Gastroesophageal sphincter (tissue), 4 donors: Measurements from ENCODE around the gene ZFAND2A. TPM values are rescaled to one million over a fixed set of nuclear protein-coding genes. Genes with fewer than 3 reads are reported as not detected.

Source experiments
- ATAC-seq: fragments of 150-250 bp; one replicate; pipeline ENCODE4 v1.9.1; 2016; ENCODE audit warnings: mild to moderate bottlenecking, moderate library complexity
- H3K27ac ChIP-seq, 4 donors: fragments of 200-600 bp; sonication (generic) in 3 of 4; 1 replicate in 3 of 4; 2 replicates in 1 of 4; pipeline ENCODE4 v1.5.1; 2016 to 2019
- H3K27me3 ChIP-seq: fragments of 200-600 bp; sonication (generic); one replicate; pipeline ENCODE4 v1.5.1; 2019
- H3K36me3 ChIP-seq, 2 donors: fragments of 200-600 bp; sonication (generic); one replicate each; pipeline ENCODE4 v1.5.1; 2019; ENCODE audit warnings: control low read depth in 1 of 2
- H3K4me1 ChIP-seq, 3 donors: fragments of 200-600 bp; sonication (generic); 1 replicate in 2 of 3; 2 replicates in 1 of 3; pipeline ENCODE4 v1.5.1; 2016 to 2019; ENCODE audit warnings: control low read depth in 2 of 3
- H3K4me3 ChIP-seq, 2 donors: fragments of 200-600 bp; sonication (generic); one replicate each; pipeline ENCODE4 v1.5.1; 2019; ENCODE audit warnings: mild to moderate bottlenecking in 1 of 2, moderate library complexity in 1 of 2
- H3K9me3 ChIP-seq, 3 donors: fragments of 200-600 bp; sonication (generic); one replicate each; pipeline ENCODE4 v1.5.1; 2017 to 2019; ENCODE audit warnings: control low read depth in 2 of 3
- EP300 ChIP-seq: sonication (generic); formaldehyde crosslinking; IDR thresholded peaks from one replicate; pipeline ENCODE4 v1.6.1; 2017; ENCODE audit warnings: antibody characterized with exemption, mild to moderate bottlenecking
- POLR2A ChIP-seq, 2 donors: fragments of 450-650 bp; IDR thresholded peaks; one replicate each; pipeline ENCODE4 v1.6.1; 2017; ENCODE audit warnings: antibody characterized with exemption in 2 of 2, mild to moderate bottlenecking in 2 of 2, moderate library complexity in 1 of 2
- POLR2AphosphoS5 ChIP-seq: sonication (generic); formaldehyde crosslinking; IDR thresholded peaks from one replicate; pipeline ENCODE4 v1.6.1; 2017; ENCODE audit warnings: antibody characterized with exemption
- WGBS, 2 donors: methylation state at CpG; one replicate each; pipeline ENCODE4 v1.1.5; 2018; ENCODE audit warnings: low coverage in 1 of 2; 5-methylcytosine and 5-hydroxymethylcytosine counted together
- total RNA-seq, 4 donors: library from RNA; depleted of rRNA; stranded (reverse); fragments of >200 nt; gene quantifications; one replicate each; pipeline ENCODE4 v1.1.0, GENCODE V29; 2016
- TF ChIP-seq, protein P1 (sequence below), 4 experiments: fragments of 200-600 bp in 2 of 4; fragments of 450-650 bp in 2 of 4; sonication (generic) in 1 of 4; IDR thresholded peaks; one replicate each; pipeline ENCODE4 v1.5.1; 2017 to 2019; ENCODE audit warnings: antibody characterized with exemption in 4 of 4, mild to moderate bottlenecking in 2 of 4, moderate library complexity in 2 of 4

Gene ZFAND2A
- total RNA-seq, 4 donors from 2014 or later: 19.1 to 28.0 (median 24.0) TPM

DNA sequence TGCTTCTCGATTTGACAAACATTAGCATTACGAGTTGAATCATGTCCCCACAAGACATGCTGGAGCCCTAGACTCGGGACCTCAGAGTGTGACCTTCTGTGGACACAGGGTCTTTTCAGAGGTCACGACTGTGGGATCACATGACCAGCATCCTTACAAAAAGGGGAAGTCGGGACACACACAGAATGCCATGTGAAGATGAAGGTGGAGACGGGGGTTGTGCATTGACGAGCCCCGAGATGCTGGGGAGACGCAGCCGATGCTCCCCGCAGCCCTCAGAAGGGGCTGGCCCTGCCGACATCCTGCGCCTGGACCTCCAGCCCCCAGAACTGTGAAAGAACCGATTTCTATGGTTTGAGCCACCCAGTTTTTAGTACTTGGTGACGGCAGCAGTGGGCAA lies 7.5 kb downstream of the ZFAND2A start:
- Histone ChIP-seq H3K4me1 (no peaks in the 10 kb centered on the region), H3K9me3 (no peaks in the 10 kb centered on the region), H3K27ac (no peak overlapping the region), H3K36me3 (peaks cover 0 to 82% of the 10 kb centered on the region in 2 donors), H3K27me3 (no peaks in the 10 kb centered on the region), H3K4me3 (no peak overlapping the region)
- no peak for ATAC-seq
- TF ChIP-seq POLR2AphosphoS5 (no peak), POLR2A (IDR thresholded peaks at IDR 0.05) (no peak), EP300 (no peak)
- TF ChIP-seq, protein P1, sequence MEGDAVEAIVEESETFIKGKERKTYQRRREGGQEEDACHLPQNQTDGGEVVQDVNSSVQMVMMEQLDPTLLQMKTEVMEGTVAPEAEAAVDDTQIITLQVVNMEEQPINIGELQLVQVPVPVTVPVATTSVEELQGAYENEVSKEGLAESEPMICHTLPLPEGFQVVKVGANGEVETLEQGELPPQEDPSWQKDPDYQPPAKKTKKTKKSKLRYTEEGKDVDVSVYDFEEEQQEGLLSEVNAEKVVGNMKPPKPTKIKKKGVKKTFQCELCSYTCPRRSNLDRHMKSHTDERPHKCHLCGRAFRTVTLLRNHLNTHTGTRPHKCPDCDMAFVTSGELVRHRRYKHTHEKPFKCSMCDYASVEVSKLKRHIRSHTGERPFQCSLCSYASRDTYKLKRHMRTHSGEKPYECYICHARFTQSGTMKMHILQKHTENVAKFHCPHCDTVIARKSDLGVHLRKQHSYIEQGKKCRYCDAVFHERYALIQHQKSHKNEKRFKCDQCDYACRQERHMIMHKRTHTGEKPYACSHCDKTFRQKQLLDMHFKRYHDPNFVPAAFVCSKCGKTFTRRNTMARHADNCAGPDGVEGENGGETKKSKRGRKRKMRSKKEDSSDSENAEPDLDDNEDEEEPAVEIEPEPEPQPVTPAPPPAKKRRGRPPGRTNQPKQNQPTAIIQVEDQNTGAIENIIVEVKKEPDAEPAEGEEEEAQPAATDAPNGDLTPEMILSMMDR (IDR thresholded peaks at IDR 0.05): no peak
- 92 to 100% methylated on average over 3 to 9 of the region's 15 CpGs for WGBS, 2 donors

DNA sequence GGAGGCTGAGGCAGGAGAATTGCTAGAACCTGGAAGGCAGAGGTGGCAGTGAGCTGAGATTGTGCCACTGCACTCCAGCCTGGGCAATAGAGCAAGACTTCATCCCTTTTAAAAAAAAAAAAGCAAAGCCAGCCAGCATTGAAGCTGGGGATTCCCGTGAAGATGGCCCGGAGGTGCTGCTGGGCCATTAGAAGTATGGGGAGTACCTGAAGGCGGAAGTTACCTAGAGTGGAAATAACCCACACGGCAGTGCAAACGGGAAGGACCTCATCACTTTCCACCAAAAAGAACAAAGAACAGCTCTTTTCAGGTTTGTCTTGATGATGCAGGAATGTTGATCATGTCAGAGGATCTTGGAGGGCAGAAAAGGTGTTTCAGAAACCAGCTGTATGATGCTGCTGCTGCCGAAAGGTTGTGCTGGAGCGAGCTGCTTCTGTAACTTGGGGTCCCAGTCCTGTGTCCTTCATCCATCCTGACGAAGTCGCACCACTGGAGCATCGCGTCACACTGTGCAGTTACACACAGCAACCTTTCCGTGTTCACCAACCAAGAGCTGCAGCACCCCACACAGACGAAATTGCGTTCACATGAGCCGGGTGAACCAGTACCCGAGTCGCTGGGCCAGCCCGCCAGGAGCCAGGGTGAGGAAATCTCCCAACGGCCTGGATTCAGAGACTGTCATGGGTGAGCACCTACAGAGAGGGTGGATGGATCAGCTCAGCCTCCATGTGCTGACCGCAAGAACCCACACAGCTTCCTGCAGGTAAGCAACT lies 8.2 kb downstream of the ZFAND2A start:
- Histone ChIP-seq H3K9me3 (no peaks in the 10 kb centered on the region), H3K4me1 (no peaks in the 10 kb centered on the region), H3K27ac (no peak overlapping the region), H3K27me3 (no peaks in the 10 kb centered on the region), H3K4me3 (no peak overlapping the region), H3K36me3 (peaks cover 0 to 75% of the 10 kb centered on the region in 2 donors)
- no peak for ATAC-seq
- TF ChIP-seq, protein P1 (IDR thresholded peaks at IDR 0.05): no peak
- TF ChIP-seq POLR2AphosphoS5 (no peak), EP300 (no peak), POLR2A (IDR thresholded peaks at IDR 0.05) (no peak)
- WGBS, 2 donors: 91% methylated on average over 12 of the region's 20 CpGs; no CpG with 5 or more reads in 1 of the 2 donors

DNA sequence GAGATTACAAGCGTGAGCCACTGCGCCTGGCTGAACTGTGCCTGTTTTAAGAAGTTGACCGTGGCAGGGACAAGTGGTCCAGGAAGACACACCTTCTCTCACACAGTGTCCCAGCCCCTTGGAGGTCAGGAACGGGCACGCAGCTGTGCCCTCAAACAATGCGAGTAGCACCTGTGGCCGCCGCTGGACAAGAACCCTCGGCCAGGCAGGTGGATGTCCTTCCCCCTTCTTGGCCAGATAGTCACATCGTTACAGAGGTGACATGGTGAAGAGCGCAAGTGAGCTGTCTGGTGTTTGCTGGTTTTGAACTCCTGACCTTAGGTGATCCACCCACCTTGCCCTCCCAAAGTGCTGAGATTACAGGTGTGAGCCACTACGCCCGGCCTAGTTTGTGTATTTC lies 8.8 kb downstream of the ZFAND2A start:
- Histone ChIP-seq H3K27ac (no peak overlapping the region), H3K27me3 (no peaks in the 10 kb centered on the region), H3K9me3 (no peaks in the 10 kb centered on the region), H3K4me1 (no peaks in the 10 kb centered on the region), H3K36me3 (peaks cover 0 to 70% of the 10 kb centered on the region in 2 donors), H3K4me3 (no peak overlapping the region)
- 100% methylated on average over 6 of the region's 13 CpGs; no CpG with 5 or more reads in 1 of the 2 donors for WGBS, 2 donors
- ATAC-seq: no peak
- TF ChIP-seq, protein P1 (IDR thresholded peaks at IDR 0.05): no peak
- TF ChIP-seq EP300 (no peak), POLR2A (IDR thresholded peaks at IDR 0.05) (no peak), POLR2AphosphoS5 (no peak)

DNA sequence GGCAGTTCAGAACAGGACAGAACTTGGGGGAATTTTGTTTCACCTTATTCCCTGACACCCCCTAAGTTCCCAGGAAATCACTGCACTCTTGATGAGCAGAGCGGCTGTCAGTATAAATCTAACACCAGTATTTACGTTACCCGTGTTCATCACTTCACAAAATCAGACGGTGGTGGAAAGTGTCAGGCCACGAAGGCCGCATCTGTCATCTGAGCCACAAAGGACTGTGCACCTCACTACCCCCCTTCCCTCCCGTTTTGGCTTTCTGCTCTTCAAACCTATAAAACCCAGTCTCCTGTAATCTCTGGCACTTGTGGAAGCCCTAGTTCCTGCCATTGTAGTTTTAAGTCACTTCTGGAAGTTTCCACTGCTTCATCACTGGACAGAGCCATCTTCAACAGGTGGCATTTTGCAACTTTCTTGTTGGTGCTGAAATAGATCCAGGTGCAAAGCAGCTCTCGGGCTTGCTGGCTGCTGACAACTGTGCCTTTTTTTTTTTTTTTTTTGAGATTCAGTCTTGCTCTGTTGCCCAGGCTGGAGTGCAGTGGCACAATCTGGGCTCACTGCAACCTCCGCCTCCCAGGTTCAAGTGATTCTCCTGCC lies 9.5 kb downstream of the ZFAND2A start:
- H3K4me3 ChIP-seq: no peak overlapping the region
- H3K27ac ChIP-seq: no peak overlapping the region
- H3K9me3 ChIP-seq: no peaks in the 10 kb centered on the region
- H3K4me1 ChIP-seq: no peaks in the 10 kb centered on the region
- peaks cover 0 to 66% of the 10 kb centered on the region in 2 donors for H3K36me3 ChIP-seq
- ATAC-seq: no peak
- H3K27me3 ChIP-seq: no peaks in the 10 kb centered on the region
- WGBS, 2 donors: 48 to 78% methylated on average over 2 to 8 of the region's 9 CpGs
- no peak for TF ChIP-seq EP300
- TF ChIP-seq POLR2A (IDR thresholded peaks at IDR 0.05): no peak
- no peak for TF ChIP-seq POLR2AphosphoS5
- TF ChIP-seq, protein P1 (IDR thresholded peaks at IDR 0.05): no peak
